ENCODE measurements around the gene CPLANE1. TPM values are rescaled to one million over a fixed set of nuclear protein-coding genes. Genes with fewer than 3 reads are reported as not detected.

CPLANE1 gene
- total RNA-seq, 4 donors from 2014 or later, result 18.2 to 41.2 (median 26.4) TPM

- Histone ChIP-seq H3K27ac (no peak overlapping the region), H3K36me3 (peaks cover 4 to 73% of the 10 kb centered on the region in 2 donors), H3K4me1 (no peaks in the 10 kb centered on the region), H3K9me3 (no peaks in the 10 kb centered on the region), H3K4me3 (no peak overlapping the region), H3K27me3 (no peaks in the 10 kb centered on the region)
- WGBS, 2 donors (ENCODE audit: low coverage in 1 of 2), result 86 to 98% methylated on average over 4 to 9 of the region's 9 CpGs
- TF ChIP-seq EP300 (IDR thresholded peaks at IDR 0.05), result no peak
- no peak for TF ChIP-seq POLR2A (IDR thresholded peaks at IDR 0.05)
- no peak for TF ChIP-seq CTCF (IDR thresholded peaks at IDR 0.05)
- no peak for TF ChIP-seq POLR2AphosphoS5 (IDR thresholded peaks at IDR 0.05)
- no peak for ATAC-seq
Measured at GRCh38 chr5:37064442-37064841, 184.7 kb downstream of the CPLANE1 start.

- no peak overlapping the region for H3K4me3 ChIP-seq
- H3K27ac ChIP-seq, result no peak overlapping the region
- H3K27me3 ChIP-seq, result no peaks in the 10 kb centered on the region
- H3K9me3 ChIP-seq, result no peaks in the 10 kb centered on the region
- ATAC-seq, result no peak
- peaks cover 4 to 80% of the 10 kb centered on the region in 2 donors for H3K36me3 ChIP-seq
- H3K4me1 ChIP-seq, result no peaks in the 10 kb centered on the region
- TF ChIP-seq POLR2AphosphoS5 (IDR thresholded peaks at IDR 0.05) (no peak), CTCF (IDR thresholded peaks at IDR 0.05) (no peak), POLR2A (IDR thresholded peaks at IDR 0.05) (no peak), EP300 (IDR thresholded peaks at IDR 0.05) (no peak)
- WGBS, 2 donors (ENCODE audit: low coverage in 1 of 2), result 84 to 91% methylated on average over 6 to 7 of the region's 7 CpGs
Measured at GRCh38 chr5:37063739-37064138, 185.4 kb downstream of the CPLANE1 start.

GRCh38 chr5:37060030-37060429, 189.1 kb downstream of the CPLANE1 start:
- H3K9me3 ChIP-seq, result no peaks in the 10 kb centered on the region
- peaks cover 4 to 93% of the 10 kb centered on the region in 2 donors for H3K36me3 ChIP-seq
- no peaks in the 10 kb centered on the region for H3K27me3 ChIP-seq
- TF ChIP-seq EP300 (IDR thresholded peaks at IDR 0.05) (no peak), POLR2AphosphoS5 (IDR thresholded peaks at IDR 0.05) (no peak), POLR2A (IDR thresholded peaks at IDR 0.05) (no peak), CTCF (IDR thresholded peaks at IDR 0.05) (no peak)
- no peak overlapping the region for H3K27ac ChIP-seq
- WGBS, 2 donors (ENCODE audit: low coverage in 1 of 2), result 92 to 100% methylated on average over 1 of the region's 1 CpG
- H3K4me3 ChIP-seq, result no peak overlapping the region
- no peak for ATAC-seq
- no peaks in the 10 kb centered on the region for H3K4me1 ChIP-seq

GRCh38 chr5:37056762-37057161, 192.4 kb downstream of the CPLANE1 start:
- no peaks in the 10 kb centered on the region for H3K4me1 ChIP-seq
- H3K27me3 ChIP-seq, result no peaks in the 10 kb centered on the region
- H3K36me3 ChIP-seq, result peaks cover 0 to 94% of the 10 kb centered on the region in 2 donors
- TF ChIP-seq POLR2A (IDR thresholded peaks at IDR 0.05), result no peak
- no peak for TF ChIP-seq EP300 (IDR thresholded peaks at IDR 0.05)
- TF ChIP-seq CTCF (IDR thresholded peaks at IDR 0.05), result no peak
- no peak for TF ChIP-seq POLR2AphosphoS5 (IDR thresholded peaks at IDR 0.05)
- no peaks in the 10 kb centered on the region for H3K9me3 ChIP-seq
- H3K27ac ChIP-seq, result no peak overlapping the region
- no peak for ATAC-seq
- WGBS, 2 donors (ENCODE audit: low coverage in 1 of 2), result 58 to 74% methylated on average over 2 of the region's 2 CpGs
- no peak overlapping the region for H3K4me3 ChIP-seq

Small RNA genes within 50 kb of the gene (small RNA-seq; reads per million reads assigned to genes)
- 0 reads per million in 4 donors for gene C8orf59P2

Other genes with a start within 250 kb of the CPLANE1 start
- gene NUP155, start 121.7 kb upstream of the CPLANE1 start, total RNA-seq, result 10 to 100 TPM; 15.6 to 22.3 (median 18.8) TPM
- gene WDR70, start 129.9 kb upstream of the CPLANE1 start, total RNA-seq, result 10 to 100 TPM; 15.5 to 24.3 (median 22.2) TPM